Loucy (cell line): ENCODE data around the gene ALG12.

Experiments
- H2AFZ ChIP-seq: fragments of 200-600 bp; sonication (generic); 2 replicates; pipeline ENCODE4 v1.6.0; 2016; ENCODE audit warnings: antibody characterized with exemption, mild to moderate bottlenecking, low read length, moderate library complexity
- H3F3A ChIP-seq: fragments of 200-600 bp; 2 replicates; pipeline ENCODE4 v1.6.0; 2016; ENCODE audit warnings: antibody characterized with exemption, low read depth, mild to moderate bottlenecking
- H3K27me3 ChIP-seq: fragments of 200-600 bp; sonication (generic); 2 replicates; pipeline ENCODE4 v1.6.1; 2014; ENCODE audit warnings: low read length, mild to moderate bottlenecking; ENCODE audit not compliant: insufficient read depth, poor library complexity, severe bottlenecking
- H3K36me3 ChIP-seq: fragments of 200-600 bp; sonication (generic); 2 replicates; pipeline ENCODE4 v1.6.1; 2016; ENCODE audit warnings: low read length; ENCODE audit not compliant: insufficient read depth
- H3K4me1 ChIP-seq: fragments of 200-600 bp; sonication (generic); 2 replicates; pipeline ENCODE4 v1.5.1; 2014; ENCODE audit warnings: low read length, mild to moderate bottlenecking; ENCODE audit not compliant: insufficient read depth, poor library complexity, severe bottlenecking
- H3K4me2 ChIP-seq: fragments of 200-600 bp; sonication (generic); 2 replicates; pipeline ENCODE4 v1.6.0; 2014; ENCODE audit warnings: antibody characterized with exemption, low read length, low read depth, mild to moderate bottlenecking; ENCODE audit not compliant: poor library complexity, severe bottlenecking
- H3K4me3 ChIP-seq: fragments of 200-600 bp; sonication (generic); 2 replicates; pipeline ENCODE4 v1.5.1; 2014; ENCODE audit warnings: low read length, mild to moderate bottlenecking, mixed read lengths; ENCODE audit not compliant: poor library complexity, severe bottlenecking
- H3K79me2 ChIP-seq: fragments of 200-600 bp; sonication (generic); 2 replicates; pipeline ENCODE4 v1.6.1; 2014; ENCODE audit warnings: low read length; ENCODE audit not compliant: insufficient read depth
- H3K9ac ChIP-seq: fragments of 200-600 bp; sonication (generic); 2 replicates; pipeline ENCODE4 v1.6.0; 2014; ENCODE audit warnings: mild to moderate bottlenecking, low read depth, low read length, moderate library complexity; ENCODE audit not compliant: poor library complexity, severe bottlenecking
- H3K9me2 ChIP-seq: fragments of 200-600 bp; sonication (generic); replicated peaks from 2 replicates; pipeline ENCODE4 v1.6.1; 2016; ENCODE audit warnings: low read depth, low read length, mixed read lengths
- H3K9me3 ChIP-seq: fragments of 200-600 bp; sonication (generic); 2 replicates; pipeline ENCODE4 v1.6.1; 2014; ENCODE audit warnings: mild to moderate bottlenecking, antibody characterized with exemption, low read length, low read depth; ENCODE audit not compliant: insufficient read depth
- H4K20me1 ChIP-seq: fragments of 200-600 bp; sonication (generic); 2 replicates; pipeline ENCODE4 v1.6.0; 2014; ENCODE audit warnings: antibody characterized with exemption, low read length, mild to moderate bottlenecking; ENCODE audit not compliant: insufficient read depth, poor library complexity, severe bottlenecking
- CTCF ChIP-seq: fragments of 200-600 bp; sonication (generic); conservative IDR thresholded peaks from 2 replicates; pipeline ENCODE4 v1.5.1; 2014; ENCODE audit warnings: mild to moderate bottlenecking, antibody characterized with exemption, low read length
- EZH2phosphoT487 ChIP-seq: fragments of 200-600 bp; IDR thresholded peaks from 2 replicates; pipeline ENCODE4 v1.6.1; 2018; ENCODE audit warnings: antibody characterized with exemption, mild to moderate bottlenecking, moderate library complexity, borderline replicate concordance

ALG12 gene

GRCh38 chr22:49850959-49851802 lies 67.1 kb downstream of the ALG12 start:
- TF ChIP-seq EZH2phosphoT487, result no peak
- TF ChIP-seq CTCF, result no peak
- peaks cover 39% of the 10 kb centered on the region for H3K79me2 ChIP-seq
- no peak overlapping the region for H2AFZ ChIP-seq
- H3K4me1 ChIP-seq, result peaks cover 48% of the 10 kb centered on the region
- no peaks in the 10 kb centered on the region for H3K9me3 ChIP-seq
- H3K4me3 ChIP-seq, result no peak overlapping the region
- no peaks in the 10 kb centered on the region for H3K9me2 ChIP-seq
- H3K27me3 ChIP-seq, result no peaks in the 10 kb centered on the region
- peak overlapping the region; percentile 98 for H3K9ac ChIP-seq
- H3F3A ChIP-seq, result peaks cover 9% of the 10 kb centered on the region
- peak overlapping the region; percentile 86 for H3K4me2 ChIP-seq
- no peaks in the 10 kb centered on the region for H3K36me3 ChIP-seq
- peaks cover 20% of the 10 kb centered on the region for H4K20me1 ChIP-seq
